T-cell (primary cell): ENCODE data around the gene COPS7A. TPM values are rescaled to one million over a fixed set of nuclear protein-coding genes. Genes with fewer than 3 reads are reported as not detected.
A peak's percentile ranks its signal among the peaks of the same experiment; 100 is the strongest.

ENCODE experiments used
- ATAC-seq, 4 experiments: fragments of 200-7000 bp in 3 of 4; fragments of 150-1000 bp in 1 of 4; cut with Tn5 transposase; replicated peaks in 1 of 4; 1 replicate in 3 of 4; 2 replicates in 1 of 4; pipeline ENCODE4 v1.10.0; 2021; ENCODE audit warnings: moderate library complexity in 3 of 4, mild to moderate bottlenecking in 2 of 4, moderate number of reproducible peaks in 1 of 4
- CTCF ChIA-PET, 2 donors: fragments of 300-600 bp; sonication (Branson Sonifier 250); formaldehyde crosslinking; loops; one replicate each; lab custom pipeline; 2022; ENCODE audit warnings: antibody characterized with exemption in 2 of 2; lab: Charles Lee
- POLR2A ChIA-PET, 2 donors: fragments of 300-600 bp; sonication (Branson Sonifier 250); formaldehyde crosslinking; loops; one replicate each; lab custom pipeline; 2022; ENCODE audit warnings: antibody characterized with exemption in 2 of 2; lab: Charles Lee
- DNase-seq, 35 experiments: peaks; one replicate each; pipeline versions ENCODE4 v3.0.0 to v3.0.0-alpha.2; 2013 to 2023
- H3K27ac ChIP-seq: one replicate; pipeline ENCODE4 v1.5.1; 2013; ENCODE audit warnings: low read length
- H3K27me3 ChIP-seq, 2 experiments: replicated peaks in 1 of 2; 1 replicate in 1 of 2; 2 replicates in 1 of 2; pipeline versions ENCODE4 v1.6.1 to v1.7.0; 2013; ENCODE audit warnings: low read length in 1 of 2, mixed read lengths in 1 of 2; ENCODE audit not compliant: control insufficient read depth in 2 of 2, insufficient read depth in 2 of 2; ENCODE audit errors: extremely low read depth in 1 of 2
- H3K36me3 ChIP-seq, 2 donors: 1 replicate in 1 of 2; 2 replicates in 1 of 2; pipeline versions ENCODE4 v1.6.1 to v1.7.0; 2013; ENCODE audit warnings: low read length in 1 of 2; ENCODE audit not compliant: control insufficient read depth in 2 of 2, insufficient read depth in 1 of 2; ENCODE audit errors: extremely low read depth in 1 of 2
- H3K4me1 ChIP-seq, 2 experiments: 1 replicate in 1 of 2; 2 replicates in 1 of 2; pipeline versions ENCODE4 v1.6.1 to v1.7.0; 2013; ENCODE audit warnings: low read length in 2 of 2, mixed read lengths in 1 of 2; ENCODE audit not compliant: insufficient read depth in 2 of 2, control insufficient read depth in 1 of 2; ENCODE audit errors: extremely low read depth in 1 of 2
- H3K4me3 ChIP-seq, 2 donors: 1 replicate in 1 of 2; 2 replicates in 1 of 2; pipeline versions ENCODE4 v1.5.1 to v1.7.0; 2013; ENCODE audit warnings: mild to moderate bottlenecking in 2 of 2, low read length in 1 of 2, moderate library complexity in 1 of 2; ENCODE audit not compliant: control insufficient read depth in 1 of 2; ENCODE audit errors: extremely low read depth in 1 of 2
- H3K9me3 ChIP-seq: 2 replicates; pipeline ENCODE4 v1.7.0; 2013
- H3K27ac Mint-ChIP-seq, 2 donors: one replicate each; pipeline ENCODE4 v1.8.0; 2020 to 2021; ENCODE audit warnings: mild to moderate bottlenecking in 2 of 2, mixed read lengths in 2 of 2
- H3K27me3 Mint-ChIP-seq, 2 donors: one replicate each; pipeline ENCODE4 v1.8.0; 2021 to 2022; ENCODE audit warnings: mixed read lengths in 2 of 2
- H3K36me3 Mint-ChIP-seq: one replicate; pipeline ENCODE4 v1.8.0; 2021; ENCODE audit warnings: mixed read lengths
- H3K4me1 Mint-ChIP-seq, 3 donors: one replicate each; pipeline ENCODE4 v1.8.0; 2020 to 2022; ENCODE audit warnings: mixed read lengths in 3 of 3, mild to moderate bottlenecking in 1 of 3
- H3K4me3 Mint-ChIP-seq, 3 donors: one replicate each; pipeline ENCODE4 v1.8.0; 2020 to 2022; ENCODE audit warnings: mild to moderate bottlenecking in 3 of 3, mixed read lengths in 3 of 3, moderate library complexity in 3 of 3
- H3K9me3 Mint-ChIP-seq, 3 donors: one replicate each; pipeline ENCODE4 v1.8.0; 2020 to 2022; ENCODE audit warnings: mixed read lengths in 3 of 3
- WGBS: methylation state at CpG from one replicate; pipeline ENCODE4 v1.1.5; 2013; ENCODE audit warnings: missing lambda C conversion rate; ENCODE audit not compliant: insufficient coverage; 5-methylcytosine and 5-hydroxymethylcytosine counted together
- total RNA-seq, 35 experiments: library from RNA in 6 of 35; stranded (reverse) in 6 of 35; fragments of 120-200 nt in 1 of 35; gene quantifications; one replicate each; pipeline versions ENCODE4 v1.2.1 to v1.2.4 and lab custom pipeline; 2013 to 2026

Gene COPS7A
- total RNA-seq, 5 donors from 2014 or later (not counting 1 experiment from before 2014, with no cell fraction given) = 18.5 to 33.1 (median 31.8) TPM

DNA sequence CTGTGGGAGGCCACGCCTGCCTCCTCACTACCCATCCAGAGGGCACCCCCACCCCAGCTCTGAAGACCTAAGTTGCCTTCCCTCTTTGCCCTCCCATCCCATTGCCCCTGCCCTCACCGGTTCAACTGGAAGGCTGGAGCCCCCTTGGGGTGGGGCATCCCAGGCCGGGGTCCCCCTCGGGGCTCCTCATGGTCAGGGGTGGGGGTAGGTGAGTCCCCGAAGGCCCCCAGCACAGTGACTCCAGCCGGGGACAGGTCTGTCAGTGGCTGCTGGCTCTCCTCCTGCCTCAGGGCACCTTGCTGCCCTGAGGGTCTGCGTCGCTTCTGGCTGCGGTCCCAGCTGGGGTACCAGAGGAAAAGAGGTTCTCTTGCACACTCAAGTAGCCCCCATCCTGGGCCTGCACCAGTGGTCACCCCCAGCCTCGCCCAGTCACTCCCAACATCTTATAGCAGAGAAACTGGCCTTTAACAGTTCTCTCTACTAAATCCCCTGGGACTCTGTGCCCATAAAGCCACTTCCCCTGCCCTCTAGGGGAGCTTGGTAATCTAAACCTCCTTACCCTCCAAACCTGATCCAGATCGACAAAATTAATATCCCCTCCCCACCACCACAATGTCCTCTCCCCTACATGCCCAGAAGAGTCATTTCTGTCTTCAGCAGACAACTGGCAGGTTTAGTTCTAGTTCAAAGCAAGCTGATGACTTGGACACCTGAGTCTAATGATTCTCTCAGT is 28.4 kb upstream of the COPS7A start:
- Mint-ChIP-seq H3K27ac (no peak overlapping the region), H3K9me3 (no peaks in the 10 kb centered on the region), H3K4me1 (peaks cover 12 to 39% (median 19%) of the 10 kb centered on the region in 3 donors), H3K36me3 (peaks cover 4% of the 10 kb centered on the region), H3K4me3 (no peak overlapping the region), H3K27me3 (peaks cover 8 to 14% of the 10 kb centered on the region in 2 donors)
- H3K9me3 ChIP-seq = no peaks in the 10 kb centered on the region
- H3K36me3 ChIP-seq = no peaks in the 10 kb centered on the region
- whole genome bisulfite sequencing = 68% methylated on average over 8 of the region's 11 CpGs
- no peak for ATAC-seq
- ChIA-PET POLR2A (no interaction called here), CTCF (no interaction called here)
- no peak for DNase-seq
- peaks cover 3 to 19% of the 10 kb centered on the region in 2 experiments for H3K4me1 ChIP-seq
- no peak overlapping the region for H3K27ac ChIP-seq
- peaks cover 4 to 38% of the 10 kb centered on the region in 2 experiments for H3K27me3 ChIP-seq
- H3K4me3 ChIP-seq = no peak overlapping the region

DNA sequence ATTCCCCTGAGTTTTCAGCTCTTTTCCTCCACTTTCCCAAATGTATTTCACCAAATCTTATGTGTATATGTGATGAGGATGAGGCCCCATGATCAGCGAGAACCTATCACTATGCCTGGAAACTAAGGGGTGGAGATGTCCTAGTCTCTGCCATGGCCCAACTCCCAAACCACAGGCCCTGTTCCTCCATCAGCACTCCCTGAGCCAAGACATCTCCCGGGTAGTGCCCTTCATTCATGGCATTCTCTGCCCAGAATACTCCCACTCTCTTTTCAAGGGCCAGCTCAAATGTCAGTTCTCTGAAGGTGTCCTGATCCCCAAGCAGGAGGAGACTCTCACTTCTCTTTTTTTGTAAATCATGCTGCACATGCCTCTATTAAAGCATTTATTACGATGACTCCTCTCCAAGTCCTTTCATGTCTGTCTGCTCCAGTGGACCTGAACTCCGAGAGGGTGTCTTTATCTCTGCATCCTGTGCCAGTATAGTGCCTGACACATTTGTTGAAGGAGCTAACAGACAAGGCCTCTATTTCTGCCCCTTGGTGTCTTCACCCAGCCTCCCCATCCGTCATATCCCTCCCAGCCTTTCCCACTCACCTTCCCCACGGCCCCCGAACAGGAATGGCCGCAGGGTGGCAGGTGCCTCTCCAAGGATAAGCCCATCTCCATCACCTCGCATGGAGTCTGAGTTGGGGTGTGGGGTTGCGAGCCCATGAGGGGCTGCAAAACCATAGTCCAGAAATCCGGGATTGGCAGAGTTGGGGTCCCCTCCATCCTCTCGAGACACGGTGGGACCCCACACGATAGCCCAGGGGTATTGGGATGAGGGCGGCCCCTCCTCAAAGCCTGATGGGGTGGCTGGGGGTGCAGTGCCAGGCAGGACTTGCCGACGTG is 26.9 kb upstream of the COPS7A start:
- 86% methylated on average over 10 of the region's 17 CpGs for WGBS
- POLR2A ChIA-PET = no interaction called here

GRCh38 chr12:6697584-6698351 is 26.1 kb upstream of the COPS7A start:
- H3K9me3 Mint-ChIP-seq = no peaks in the 10 kb centered on the region
- ChIA-PET CTCF (no interaction called here), POLR2A (interaction anchor here in 1 of 2 donors (0.6 kb wide), 1 partner anchor 73 kb away, joined by 5 read pairs; no protein-coding TSS in a partner anchor)
- H3K36me3 Mint-ChIP-seq = no peaks in the 10 kb centered on the region
- Histone ChIP-seq H3K9me3 (no peaks in the 10 kb centered on the region), H3K4me3 (no peak overlapping the region), H3K27ac (no peak overlapping the region), H3K27me3 (peaks cover 17 to 50% of the 10 kb centered on the region in 2 experiments), H3K4me1 (peaks cover 7 to 23% of the 10 kb centered on the region in 2 experiments), H3K36me3 (no peaks in the 10 kb centered on the region)
- H3K4me1 Mint-ChIP-seq = peaks cover 18 to 44% (median 23%) of the 10 kb centered on the region in 3 donors
- DNase-seq = peak in 7 of 35 experiments; percentile 6 to 50 (median 18)
- 72% methylated on average over 14 of the region's 17 CpGs for WGBS
- ATAC-seq = peak in 1 of 4 experiments; percentile 21
- no peak overlapping the region for H3K4me3 Mint-ChIP-seq
- H3K27me3 Mint-ChIP-seq = peaks cover 21 to 33% of the 10 kb centered on the region in 2 donors
- H3K27ac Mint-ChIP-seq = no peak overlapping the region

More for the DNA sequence above, 26.9 kb upstream of the COPS7A start:
- CTCF ChIA-PET = interaction anchor here in 1 of 2 donors (0.6 kb wide), 1 partner anchor 27 kb away, joined by 8 read pairs; the partner anchor contains the start of gene COPS7A
- Histone ChIP-seq H3K27me3 (peaks cover 12 to 50% of the 10 kb centered on the region in 2 experiments), H3K4me1 (peaks cover 7 to 23% of the 10 kb centered on the region in 2 experiments), H3K4me3 (no peak overlapping the region), H3K9me3 (no peaks in the 10 kb centered on the region), H3K27ac (no peak overlapping the region), H3K36me3 (no peaks in the 10 kb centered on the region)
- Mint-ChIP-seq H3K9me3 (no peaks in the 10 kb centered on the region), H3K4me3 (no peak overlapping the region), H3K27me3 (peaks cover 16 to 26% of the 10 kb centered on the region in 2 donors), H3K36me3 (no peaks in the 10 kb centered on the region), H3K27ac (no peak overlapping the region), H3K4me1 (peaks cover 18 to 46% (median 27%) of the 10 kb centered on the region in 3 donors)
- DNase-seq = no peak
- ATAC-seq = no peak

GRCh38 chr12:6698352-6699046 is 25.3 kb upstream of the COPS7A start:
- Histone ChIP-seq H3K27me3 (peaks cover 20 to 54% of the 10 kb centered on the region in 2 experiments), H3K36me3 (no peaks in the 10 kb centered on the region), H3K27ac (no peak overlapping the region), H3K4me1 (peaks cover 7 to 23% of the 10 kb centered on the region in 2 experiments), H3K9me3 (no peaks in the 10 kb centered on the region), H3K4me3 (no peak overlapping the region)
- Mint-ChIP-seq H3K27me3 (peaks cover 28 to 40% of the 10 kb centered on the region in 2 donors), H3K4me3 (peak overlapping the region; percentile 31 to 80 (median 72)), H3K4me1 (peaks cover 18 to 42% (median 20%) of the 10 kb centered on the region in 3 donors), H3K27ac (no peak overlapping the region), H3K9me3 (no peaks in the 10 kb centered on the region), H3K36me3 (no peaks in the 10 kb centered on the region)
- POLR2A ChIA-PET = no interaction called here
- 84% methylated on average over 5 of the region's 8 CpGs for WGBS
- CTCF ChIA-PET = interaction anchor here in 1 of 2 donors (0.6 to 1.2 kb wide), 3 partner anchors 9 to 374 kb away, joined by 3 to 6 read pairs (median 3); partner anchors contain the start of gene ZNF384
- ATAC-seq (no peak), DNase-seq (no peak)

- 44% methylated on average over 11 of the region's 16 CpGs for WGBS
- CTCF ChIA-PET = interaction anchor here in 1 of 2 donors (1.2 kb wide), 1 partner anchor 10 kb away, joined by 3 read pairs; the partner anchor contains the start of gene ZNF384
- Histone ChIP-seq H3K9me3 (no peaks in the 10 kb centered on the region), H3K4me1 (peaks cover 7 to 23% of the 10 kb centered on the region in 2 experiments), H3K4me3 (peak overlapping the region in 1 of 2 donors; percentile 36), H3K36me3 (no peaks in the 10 kb centered on the region), H3K27ac (no peak overlapping the region), H3K27me3 (peaks cover 21 to 60% of the 10 kb centered on the region in 2 experiments)
- H3K9me3 Mint-ChIP-seq = no peaks in the 10 kb centered on the region
- peak overlapping the region in 1 of 2 donors; percentile 65 for H3K27ac Mint-ChIP-seq
- no peak for ATAC-seq
- peaks cover 35 to 50% of the 10 kb centered on the region in 2 donors for H3K27me3 Mint-ChIP-seq
- DNase-seq = no peak
- no peaks in the 10 kb centered on the region for H3K36me3 Mint-ChIP-seq
- POLR2A ChIA-PET = interaction anchor here (0.5 to 0.6 kb wide), 3 partner anchors 10 to 31 kb away, joined by 3 to 14 read pairs (median 10); partner anchors contain the start of gene ZNF384 (in 1 of the 2)
- H3K4me1 Mint-ChIP-seq = peaks cover 18 to 42% (median 20%) of the 10 kb centered on the region in 3 donors
- H3K4me3 Mint-ChIP-seq = peak overlapping the region; percentile 53 to 80 (median 72)
These were observed 24.4 kb upstream of the COPS7A start for GRCh38 chr12:6699259-6699988.
